HUES64 (cell line): ENCODE results near the gene DPEP2NB.
"Not testable (repeated sequence)": the region's sequence is repeated elsewhere in the genome, so short reads cannot be mapped to it uniquely, and the experiment has no call there.

ENCODE experiments used
- H3K27ac ChIP-seq: 2 replicates; pipeline ENCODE4 v1.7.0; 2013; ENCODE audit warnings: low read depth, low read length, inconsistent platforms
- H3K27me3 ChIP-seq: 2 replicates; pipeline ENCODE4 v1.6.1; 2013; ENCODE audit warnings: mild to moderate bottlenecking, low read length; ENCODE audit not compliant: insufficient read depth
- H3K36me3 ChIP-seq: 2 replicates; pipeline ENCODE4 v1.6.1; 2013; ENCODE audit warnings: mild to moderate bottlenecking, low read length; ENCODE audit not compliant: insufficient read depth
- H3K4me1 ChIP-seq: 2 replicates; pipeline ENCODE4 v1.6.1; 2013; ENCODE audit warnings: mild to moderate bottlenecking, low read length, moderate library complexity; ENCODE audit not compliant: insufficient read depth
- H3K4me3 ChIP-seq: 2 replicates; pipeline ENCODE4 v1.5.1; 2013; ENCODE audit warnings: mild to moderate bottlenecking, low read length, moderate library complexity
- H3K9ac ChIP-seq: 2 replicates; pipeline ENCODE4 v1.6.1; 2013; ENCODE audit warnings: mild to moderate bottlenecking, low read depth, low read length
- H3K9me3 ChIP-seq: 2 replicates; pipeline ENCODE4 v1.6.1; 2013; ENCODE audit warnings: low read depth, low read length; ENCODE audit not compliant: insufficient read depth
- WGBS: fragments of 150-250, 120-280 bp; methylation state at CpG from one replicate; pipeline ENCODE4 v1.1.7; 2013; ENCODE audit warnings: missing lambda C conversion rate; 5-methylcytosine and 5-hydroxymethylcytosine counted together

DPEP2NB gene

DNA sequence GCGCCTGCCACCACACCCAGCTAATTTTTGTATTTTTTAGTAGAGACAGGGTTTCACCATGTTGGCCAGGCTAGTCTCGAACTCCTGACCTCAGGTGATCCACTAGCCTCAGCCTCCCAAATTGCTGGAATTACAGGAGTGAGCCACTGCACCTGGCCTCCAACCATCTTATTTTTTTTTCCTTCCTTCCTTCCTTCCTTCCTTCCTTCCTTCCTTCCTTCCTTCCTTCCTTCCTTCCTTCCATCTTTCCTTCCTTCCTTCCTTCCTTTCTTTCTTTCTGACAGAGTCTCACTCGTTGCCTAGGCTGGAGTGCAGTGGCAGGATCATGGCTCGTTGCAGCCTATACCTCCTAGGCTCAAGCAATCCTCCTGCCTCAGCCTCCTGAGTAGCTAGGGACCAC lies 5.8 kb downstream of the DPEP2NB start:
- WGBS: 92% methylated on average over 3 of the region's 4 CpGs
- not testable (repeated sequence) for H3K4me3 ChIP-seq

DNA sequence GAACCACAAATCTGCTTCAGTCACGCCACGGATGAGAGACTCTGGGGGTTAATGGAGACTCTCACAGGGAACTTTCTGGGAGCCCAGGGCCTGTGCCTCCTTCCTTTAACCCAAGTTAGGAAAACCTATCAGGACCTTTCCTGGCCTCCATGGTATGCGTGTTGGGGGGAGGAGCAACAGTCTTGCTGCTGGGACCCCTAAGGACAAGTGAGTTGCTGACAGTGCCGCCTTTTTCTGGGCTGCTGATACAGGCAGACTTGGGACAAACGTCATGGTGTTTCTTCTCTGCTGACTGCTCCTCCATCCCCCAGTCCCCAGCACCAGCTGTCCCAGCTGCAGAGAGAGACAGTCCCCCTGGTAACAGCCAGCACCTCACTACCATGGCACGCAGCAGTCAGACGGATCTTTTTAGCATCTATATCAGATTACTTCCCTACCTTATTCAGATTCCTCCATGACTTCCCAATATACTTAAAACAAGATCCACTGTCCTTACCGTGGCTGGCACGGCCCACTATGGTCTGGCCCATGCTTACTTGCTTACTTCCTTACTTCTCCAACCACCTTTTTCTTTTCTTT lies 6.5 kb downstream of the DPEP2NB start:
- Histone ChIP-seq H3K9ac (no peak overlapping the region), H3K27ac (no peak overlapping the region), H3K4me1 (peaks cover 5% of the 10 kb centered on the region; the same call in 1 of the 2 replicates), H3K36me3 (no peaks in the 10 kb centered on the region), H3K4me3 (no peak overlapping the region), H3K9me3 (no peaks in the 10 kb centered on the region), H3K27me3 (no peaks in the 10 kb centered on the region)
- 67% methylated on average over 9 of the region's 9 CpGs for WGBS

More for the DNA sequence above, 5.8 kb downstream of the DPEP2NB start:
- not testable (repeated sequence) for H3K9me3 ChIP-seq, H3K27ac ChIP-seq, H3K27me3 ChIP-seq, H3K9ac ChIP-seq, H3K4me1 ChIP-seq, H3K36me3 ChIP-seq

DNA sequence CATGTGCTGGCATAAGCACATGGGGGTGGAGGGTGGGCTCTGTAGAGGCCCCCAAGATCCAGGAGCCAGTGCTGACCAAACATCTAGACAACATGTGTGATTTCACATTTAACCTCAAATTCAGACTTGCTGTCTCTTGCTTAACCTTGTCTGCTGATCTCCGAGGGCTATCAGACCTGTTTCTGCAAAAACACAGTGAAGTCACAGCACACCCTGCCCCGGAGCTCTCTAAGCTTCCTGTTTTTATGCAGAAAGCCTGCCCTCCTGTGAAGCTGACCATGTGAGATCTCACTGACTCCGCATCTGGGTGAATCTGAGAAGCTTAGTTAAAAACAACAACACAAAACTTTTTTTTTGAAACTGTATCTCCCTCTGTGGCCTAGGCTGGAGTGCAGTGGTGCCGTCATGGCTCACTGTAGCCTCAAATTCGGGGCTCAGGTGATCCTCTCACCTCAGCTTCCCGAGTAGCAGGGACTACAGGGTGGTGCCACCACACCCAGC lies 9.9 kb downstream of the DPEP2NB start:
- WGBS: 59% methylated on average over 6 of the region's 6 CpGs
- no peak overlapping the region for H3K4me3 ChIP-seq

DNA sequence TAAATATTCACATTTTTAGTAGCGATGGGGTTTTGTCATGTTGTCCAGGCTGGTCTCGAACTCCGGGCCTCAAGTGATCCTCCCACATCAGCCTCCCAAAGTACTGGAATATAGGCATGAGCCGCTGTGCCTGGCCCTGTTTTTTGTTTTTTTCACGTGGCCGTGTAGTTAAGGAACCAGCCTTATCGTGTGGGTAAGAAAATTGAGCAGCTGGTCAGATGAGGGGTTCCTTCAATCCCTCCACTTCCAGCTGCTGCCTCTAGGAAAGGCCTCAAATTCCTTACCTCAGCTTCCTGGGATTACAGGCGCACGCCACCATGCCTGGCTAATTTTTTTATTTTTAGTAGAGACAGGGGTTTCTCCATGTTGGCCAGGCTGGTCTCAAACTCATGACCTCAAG lies 10.5 kb downstream of the DPEP2NB start:
- Histone ChIP-seq H3K36me3 (no peaks in the 10 kb centered on the region), H3K27me3 (no peaks in the 10 kb centered on the region), H3K27ac (no peak overlapping the region), H3K4me3 (no peak overlapping the region), H3K9me3 (no peaks in the 10 kb centered on the region), H3K4me1 (peaks cover 5% of the 10 kb centered on the region; the same call in 1 of the 2 replicates), H3K9ac (no peak overlapping the region)
- WGBS: 94% methylated on average over 9 of the region's 9 CpGs

More for the DNA sequence above, 9.9 kb downstream of the DPEP2NB start:
- H3K27me3 ChIP-seq: no peaks in the 10 kb centered on the region
- H3K27ac ChIP-seq: peak overlapping the region; percentile 9; the same call in 1 of the 2 replicates
- no peak overlapping the region for H3K9ac ChIP-seq
- H3K9me3 ChIP-seq: no peaks in the 10 kb centered on the region
- peaks cover 5% of the 10 kb centered on the region; the same call in 1 of the 2 replicates for H3K4me1 ChIP-seq
- no peaks in the 10 kb centered on the region for H3K36me3 ChIP-seq

DNA sequence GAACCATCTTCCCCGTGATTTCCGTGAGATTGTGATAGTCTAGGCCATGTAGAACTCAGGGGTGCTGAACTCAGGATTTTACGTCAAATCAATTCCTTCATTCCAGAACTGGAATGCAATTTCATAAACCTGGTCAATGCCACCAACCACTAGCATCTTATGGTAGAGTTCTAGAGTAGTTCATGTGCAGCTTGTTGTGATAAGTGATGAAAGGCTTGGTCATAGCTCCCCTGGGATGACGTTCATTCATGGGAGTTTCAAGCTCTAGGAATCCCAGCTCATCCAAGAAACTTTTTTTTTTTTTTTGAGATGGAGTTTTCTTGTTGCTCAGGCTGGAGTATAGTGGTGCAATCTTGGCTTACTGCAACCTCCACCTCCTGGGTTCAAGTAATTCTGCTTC lies 12.7 kb downstream of the DPEP2NB start:
- no peaks in the 10 kb centered on the region for H3K4me1 ChIP-seq
- no peaks in the 10 kb centered on the region for H3K36me3 ChIP-seq
- WGBS: 92% methylated on average over 4 of the region's 4 CpGs

DNA sequence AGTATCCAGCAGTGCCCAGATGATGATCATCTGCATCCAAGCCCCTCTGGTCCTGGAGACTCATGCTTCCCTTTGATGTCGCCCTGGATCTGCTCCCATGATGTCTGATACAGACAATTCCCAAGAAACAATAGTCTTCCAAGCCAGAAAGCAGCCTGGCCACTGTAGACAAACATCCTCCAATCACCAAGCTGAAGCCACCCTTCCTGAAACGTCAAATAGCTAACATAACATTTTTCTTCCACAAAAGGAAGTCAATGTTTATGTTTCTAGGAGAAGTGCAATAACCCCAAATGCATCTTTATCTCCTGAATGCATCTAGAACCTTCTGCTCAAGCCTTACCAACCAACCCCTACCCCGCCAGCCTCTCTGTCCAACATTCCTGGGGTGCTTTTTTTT lies 15.3 kb downstream of the DPEP2NB start:
- H3K27me3 ChIP-seq: no peaks in the 10 kb centered on the region
- H3K4me1 ChIP-seq: no peaks in the 10 kb centered on the region
- H3K27ac ChIP-seq: no peak overlapping the region
- no peak overlapping the region for H3K4me3 ChIP-seq
- no peaks in the 10 kb centered on the region for H3K9me3 ChIP-seq
- WGBS: 82% methylated on average over 3 of the region's 3 CpGs
- H3K36me3 ChIP-seq: no peaks in the 10 kb centered on the region
- no peak overlapping the region for H3K9ac ChIP-seq

More for the DNA sequence above, 12.7 kb downstream of the DPEP2NB start:
- Histone ChIP-seq H3K27ac (no peak overlapping the region), H3K9ac (no peak overlapping the region), H3K27me3 (no peaks in the 10 kb centered on the region), H3K9me3 (no peaks in the 10 kb centered on the region), H3K4me3 (no peak overlapping the region)

DNA sequence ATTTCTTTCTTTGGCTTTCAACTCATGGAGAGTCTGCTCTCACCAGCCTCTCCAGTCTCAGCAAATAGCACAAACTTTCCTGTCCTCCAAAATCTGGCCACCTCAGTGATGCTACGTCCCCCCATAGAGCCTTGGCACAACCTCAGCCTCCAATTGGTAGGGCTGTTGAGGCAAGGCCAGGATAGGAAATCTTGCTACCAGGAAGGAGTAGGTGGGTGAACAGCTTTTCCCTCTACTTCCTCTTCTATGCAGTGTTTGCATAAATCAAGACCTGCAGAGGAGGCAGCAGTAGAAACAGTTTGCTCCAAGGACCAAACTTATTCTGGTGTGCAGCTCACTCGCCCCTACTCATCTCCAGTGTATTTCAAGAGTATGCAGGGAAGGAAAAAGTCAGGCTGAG lies 15.7 kb downstream of the DPEP2NB start:
- H3K9ac ChIP-seq: no peak overlapping the region

DNA sequence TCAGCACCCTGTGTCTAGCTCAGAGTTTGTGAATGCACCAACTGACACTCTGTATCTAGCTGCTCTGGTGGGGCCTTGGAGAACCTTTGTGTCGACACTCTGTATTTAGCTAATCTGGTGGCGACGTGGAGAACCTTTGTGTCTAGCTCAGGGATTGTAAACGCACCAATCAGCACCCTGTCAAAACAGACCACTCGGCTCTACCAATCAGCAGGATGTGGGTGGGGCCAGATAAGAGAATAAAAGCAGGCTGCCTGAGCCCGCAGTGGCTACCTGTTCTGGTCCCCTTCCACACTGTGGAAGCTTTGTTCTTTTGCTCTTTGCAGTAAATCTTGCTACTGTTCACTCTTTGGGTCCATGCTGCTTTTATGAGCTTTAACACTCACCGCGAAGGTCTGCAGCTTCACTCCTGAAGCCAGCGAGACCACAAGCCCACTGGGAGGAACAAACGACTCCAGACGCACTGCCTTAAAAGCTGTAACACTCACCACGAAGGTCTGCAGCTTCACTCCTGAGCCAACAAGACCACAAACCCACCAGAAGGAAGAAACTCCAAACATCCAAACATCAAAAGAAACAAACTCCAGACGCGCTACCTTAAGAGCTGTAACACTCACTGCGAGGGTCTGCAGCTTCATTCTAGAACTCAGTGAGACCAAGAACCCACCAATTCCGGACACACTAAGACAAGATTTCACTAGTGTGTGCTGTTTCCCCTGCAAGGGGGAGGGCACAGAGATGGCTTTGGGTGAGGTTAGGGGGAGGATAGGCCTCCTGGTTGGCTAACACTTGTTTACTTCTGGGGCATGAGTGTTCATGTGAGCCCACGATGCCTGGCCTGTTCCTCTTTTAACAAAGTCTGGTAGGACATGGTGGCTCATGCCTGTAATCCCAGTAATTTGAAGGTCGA lies 16.7 kb downstream of the DPEP2NB start, which contains the start of gene DPEP2:
DPEP2 (minus strand) TSS at position 706 of the 910 bp plus-strand sequence. CDS start 6,272 bp downstream, outside the sequence.
- not testable (repeated sequence) for H3K27ac ChIP-seq

More for the DNA sequence above, 15.7 kb downstream of the DPEP2NB start:
- WGBS: 94% methylated on average over 2 of the region's 2 CpGs
- Histone ChIP-seq H3K4me3 (no peak overlapping the region), H3K4me1 (no peaks in the 10 kb centered on the region), H3K9me3 (no peaks in the 10 kb centered on the region), H3K27me3 (no peaks in the 10 kb centered on the region), H3K27ac (no peak overlapping the region), H3K36me3 (no peaks in the 10 kb centered on the region)

DNA sequence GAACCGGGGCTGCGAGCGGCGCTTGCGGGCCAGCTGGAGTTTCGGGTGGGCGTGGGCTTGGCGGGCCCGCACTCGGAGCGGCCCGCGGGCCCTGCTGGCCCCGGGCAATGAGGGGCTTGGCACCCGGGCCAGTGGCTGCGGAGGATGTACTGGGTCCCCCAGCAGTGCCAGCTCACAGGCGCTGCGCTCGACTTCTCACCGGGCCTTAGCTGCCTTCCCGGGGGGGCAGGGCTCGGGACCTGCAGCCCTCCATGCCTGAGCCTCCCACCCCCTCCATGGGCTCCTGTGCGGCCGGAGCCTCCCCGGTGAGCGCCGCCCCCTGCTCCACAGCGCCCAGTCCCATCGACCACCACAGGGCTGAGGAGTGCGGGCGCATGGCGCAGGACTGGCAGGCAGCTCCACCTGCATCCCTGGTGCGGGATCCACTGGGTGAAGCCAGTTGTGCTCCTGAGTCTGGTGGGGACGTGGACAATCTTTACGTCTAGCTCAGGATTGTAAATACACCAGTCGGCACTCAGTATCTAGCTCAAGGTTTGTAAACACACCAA lies 17.4 kb downstream of the DPEP2NB start:
- not testable (repeated sequence) for H3K27ac ChIP-seq, H3K9ac ChIP-seq, H3K4me3 ChIP-seq, H3K27me3 ChIP-seq, H3K4me1 ChIP-seq, H3K36me3 ChIP-seq, H3K9me3 ChIP-seq
- WGBS: 96% methylated on average over 36 of the region's 36 CpGs

More for the DNA sequence above, 16.7 kb downstream of the DPEP2NB start, which contains the start of gene DPEP2:
- H3K4me3 ChIP-seq, H3K9me3 ChIP-seq, H3K36me3 ChIP-seq, H3K9ac ChIP-seq, H3K27me3 ChIP-seq, H3K4me1 ChIP-seq: not testable (repeated sequence)
- WGBS: 94% methylated on average over 18 of the region's 18 CpGs

DNA sequence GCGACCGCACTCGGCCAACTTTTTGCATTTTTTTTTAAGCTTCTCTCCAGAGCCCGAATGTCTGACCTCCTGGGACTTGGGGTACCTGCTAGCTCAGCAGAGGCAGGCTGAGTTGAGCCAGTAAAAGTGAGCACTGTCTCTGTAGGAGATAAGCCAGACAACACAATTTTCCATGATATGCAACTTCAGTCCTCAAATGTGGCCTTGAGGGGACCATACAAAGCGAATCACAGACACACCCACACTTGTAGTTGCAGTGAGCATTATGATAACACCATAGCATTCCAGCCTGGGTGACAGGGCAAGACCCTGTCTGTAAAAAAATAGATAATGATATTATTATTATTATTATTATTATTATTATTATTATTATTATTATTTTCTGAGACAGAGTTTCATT lies 19.0 kb downstream of the DPEP2NB start:
- Histone ChIP-seq H3K9me3 (no peaks in the 10 kb centered on the region), H3K27ac (no peak overlapping the region), H3K9ac (no peak overlapping the region), H3K27me3 (peaks cover 13% of the 10 kb centered on the region), H3K36me3 (no peaks in the 10 kb centered on the region), H3K4me1 (no peaks in the 10 kb centered on the region), H3K4me3 (no peak overlapping the region)
- WGBS: 98% methylated on average over 5 of the region's 5 CpGs

DNA sequence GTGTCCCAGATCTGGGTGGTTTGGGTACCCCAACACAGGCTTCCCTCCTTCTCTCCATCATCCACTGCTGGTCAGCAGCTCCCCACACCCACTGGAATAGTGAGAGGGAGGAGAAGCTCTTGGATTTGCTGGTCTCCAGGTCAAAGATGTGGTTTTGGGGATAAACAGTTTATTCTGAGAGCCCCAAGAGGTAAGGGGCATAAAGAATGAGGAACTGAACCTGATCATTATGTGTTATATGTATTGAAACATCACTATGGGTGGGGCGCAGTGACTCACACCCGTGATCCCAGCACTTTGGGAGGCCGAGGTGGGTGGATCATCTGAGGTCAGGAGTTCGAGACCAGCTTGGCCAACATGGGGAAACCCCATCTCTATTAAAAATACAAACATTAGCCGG lies 20.3 kb downstream of the DPEP2NB start:
- H3K9me3 ChIP-seq: no peaks in the 10 kb centered on the region
- H3K27me3 ChIP-seq: peaks cover 13% of the 10 kb centered on the region
- WGBS: 90% methylated on average over 5 of the region's 5 CpGs
- H3K36me3 ChIP-seq: no peaks in the 10 kb centered on the region
- H3K9ac ChIP-seq: no peak overlapping the region
- H3K4me1 ChIP-seq: no peaks in the 10 kb centered on the region
- H3K4me3 ChIP-seq: no peak overlapping the region
- H3K27ac ChIP-seq: no peak overlapping the region
